Measurements from ENCODE around the gene DNAJC27.

The DNAJC27 gene

GRCh38 chr2:24906466-24906865 lies 65.3 kb downstream of the DNAJC27 start:
- DNase-seq (ENCODE audit: low read depth), result no peak

- no peak for DNase-seq (ENCODE audit: low read depth)
Measured at GRCh38 chr2:24903161-24904103, 68.3 kb downstream of the DNAJC27 start.

GRCh38 chr2:24899361-24899910 lies 72.3 kb downstream of the DNAJC27 start:
- DNase-seq (ENCODE audit: low read depth), result no peak

GRCh38 chr2:24898122-24899109 lies 73.3 kb downstream of the DNAJC27 start:
- DNase-seq (ENCODE audit: low read depth), result no peak

GRCh38 chr2:24894750-24895149 lies 77.0 kb downstream of the DNAJC27 start:
- no peak for DNase-seq (ENCODE audit: low read depth)

- DNase-seq (ENCODE audit: low read depth), result no peak
Measured at GRCh38 chr2:24893934-24894333, 77.8 kb downstream of the DNAJC27 start.

Measured in T follicular helper cell (primary cell).